IMR-90 (cell line): ENCODE results near the gene NR6A1. TPM values are rescaled to one million over a fixed set of nuclear protein-coding genes. Genes with fewer than 3 reads are reported as not detected.
A peak's percentile ranks its signal among the peaks of the same experiment; 100 is the strongest.

ENCODE experiments used
- ATAC-seq: fragments of 200-7000 bp; cut with Tn5 transposase; 2 replicates; pipeline ENCODE4 v1.9.1; 2020; ENCODE audit warnings: low read depth, mild to moderate bottlenecking, moderate library complexity
- BruUV-seq: library from RNA; stranded (reverse); fragments of 400-500 nt; replicated peaks from 2 replicates; lab custom pipeline; 2021; lab: Mats Ljungman, UMichigan
- CTCF ChIA-PET: fragments of 300-600 bp; formaldehyde crosslinking; extraction: SDS; loops from one replicate; lab custom pipeline; 2021; ENCODE audit warnings: antibody characterized with exemption; lab: Yijun Ruan, JAX
- POLR2A ChIA-PET: fragments of 300-600 bp; sonication (Branson Sonifier 250); formaldehyde crosslinking; loops from one replicate; lab custom pipeline; 2022; ENCODE audit warnings: antibody characterized with exemption; ENCODE audit not compliant: unreplicated experiment; lab: Charles Lee
- DNase-seq: peaks from one replicate; pipeline ENCODE4 v3.0.0; 2013
- H2AFZ ChIP-seq: replicated peaks from 2 replicates; pipeline ENCODE3; 2013; ENCODE audit warnings: low read length, mild to moderate bottlenecking; ENCODE audit not compliant: poor library complexity
- H2AK5ac ChIP-seq: 2 replicates; pipeline ENCODE4 v1.6.1; 2013; ENCODE audit warnings: low read depth, low read length, inconsistent platforms
- H2AK9ac ChIP-seq: replicated peaks from 2 replicates; pipeline ENCODE3; 2013; ENCODE audit warnings: mild to moderate bottlenecking, low read depth, low read length, moderate library complexity; ENCODE audit not compliant: poor library complexity
- H2BK120ac ChIP-seq: 2 replicates; pipeline ENCODE4 v1.6.1; 2013; ENCODE audit warnings: low read depth, low read length, inconsistent platforms
- H2BK15ac ChIP-seq: 3 replicates; pipeline ENCODE4 v1.6.1; 2013; ENCODE audit warnings: low read depth, low read length, inconsistent platforms
- H2BK20ac ChIP-seq: 2 replicates; pipeline ENCODE4 v1.6.1; 2013; ENCODE audit warnings: low read depth, mild to moderate bottlenecking, inconsistent platforms, low read length, moderate library complexity
- H2BK5ac ChIP-seq: 2 replicates; pipeline ENCODE4 v1.6.1; 2013; ENCODE audit warnings: mild to moderate bottlenecking, low read depth, low read length, inconsistent platforms; ENCODE audit not compliant: poor library complexity, severe bottlenecking
- H3K14ac ChIP-seq: replicated peaks from 2 replicates; pipeline ENCODE4 v1.6.1; 2013; ENCODE audit warnings: low read depth, low read length, inconsistent platforms
- H3K18ac ChIP-seq: 2 replicates; pipeline ENCODE4 v1.6.1; 2013; ENCODE audit warnings: low read depth, low read length, control low read depth
- H3K23ac ChIP-seq: 2 replicates; pipeline ENCODE4 v1.6.1; 2013; ENCODE audit warnings: low read depth, low read length, inconsistent platforms
- H3K27ac ChIP-seq: 2 replicates; pipeline ENCODE4 v1.5.1; 2013; ENCODE audit warnings: mild to moderate bottlenecking, control low read depth, low read length; ENCODE audit not compliant: insufficient read depth
- H3K27me3 ChIP-seq: 2 replicates; pipeline ENCODE4 v1.6.1; 2013; ENCODE audit warnings: low read length; ENCODE audit not compliant: control insufficient read depth, insufficient read depth
- H3K36me3 ChIP-seq: 2 replicates; pipeline ENCODE4 v1.6.1; 2013; ENCODE audit warnings: low read length, mixed read lengths; ENCODE audit not compliant: control insufficient read depth, insufficient read depth
- H3K4ac ChIP-seq: 2 replicates; pipeline ENCODE4 v1.6.1; 2013; ENCODE audit warnings: low read depth, low read length, inconsistent platforms
- H3K4me1 ChIP-seq: 2 replicates; pipeline ENCODE4 v1.6.1; 2013; ENCODE audit warnings: low read length, mixed read lengths; ENCODE audit not compliant: control insufficient read depth, insufficient read depth
- H3K4me2 ChIP-seq: 2 replicates; pipeline ENCODE4 v1.6.1; 2013; ENCODE audit warnings: low read depth, mild to moderate bottlenecking, control low read depth, low read length, moderate library complexity
- H3K4me3 ChIP-seq: 2 replicates; pipeline ENCODE4 v1.5.1; 2013; ENCODE audit warnings: low read depth, mild to moderate bottlenecking, control low read depth, low read length, moderate library complexity; ENCODE audit not compliant: insufficient read depth
- H3K56ac ChIP-seq: 2 replicates; pipeline ENCODE4 v1.6.1; 2013; ENCODE audit warnings: low read length, inconsistent platforms; ENCODE audit not compliant: insufficient read depth; ENCODE audit errors: extremely low read depth
- H3K79me1 ChIP-seq, 2 experiments: 2 replicates each; pipeline ENCODE4 v1.6.1; 2013; ENCODE audit warnings: low read length in 2 of 2, inconsistent platforms in 1 of 2, low read depth in 1 of 2
- H3K9ac ChIP-seq: 2 replicates; pipeline ENCODE4 v1.6.1; 2013; ENCODE audit warnings: low read depth, low read length, control low read depth
- H3K9me1 ChIP-seq: 2 replicates; pipeline ENCODE4 v1.6.1; 2013; ENCODE audit warnings: low read length, inconsistent platforms; ENCODE audit not compliant: insufficient read depth
- H3K9me3 ChIP-seq: 2 replicates; pipeline ENCODE4 v1.6.1; 2013; ENCODE audit warnings: low read length; ENCODE audit not compliant: control insufficient read depth, insufficient read depth
- H4K20me1 ChIP-seq: 2 replicates; pipeline ENCODE4 v1.6.1; 2013; ENCODE audit warnings: low read length, inconsistent platforms; ENCODE audit not compliant: insufficient read depth
- H4K5ac ChIP-seq: 2 replicates; pipeline ENCODE4 v1.6.1; 2013; ENCODE audit warnings: mild to moderate bottlenecking, low read depth, low read length, control low read depth
- H4K8ac ChIP-seq, 2 experiments: 2 replicates each; pipeline ENCODE4 v1.6.1; 2013; ENCODE audit warnings: low read depth in 2 of 2, low read length in 2 of 2, control low read depth in 1 of 2, inconsistent platforms in 1 of 2
- H4K91ac ChIP-seq: 2 replicates; pipeline ENCODE4 v1.6.1; 2013; ENCODE audit warnings: low read depth, low read length, inconsistent platforms; ENCODE audit not compliant: insufficient read depth
- BHLHE40 ChIP-seq: fragments of 150-350 bp; IDR thresholded peaks from 2 replicates; pipeline ENCODE4 v1.6.1; 2016; ENCODE audit warnings: mild to moderate bottlenecking, low read depth, low read length
- CEBPB ChIP-seq: IDR thresholded peaks from 2 replicates; pipeline ENCODE4 v1.6.1; 2012; ENCODE audit warnings: low read depth, low read length, improper control_type of control experiment
- CHD1 ChIP-seq: IDR thresholded peaks from 2 replicates; pipeline ENCODE4 v1.6.1; 2012; ENCODE audit warnings: low read depth, low read length, improper control_type of control experiment
- FOS ChIP-seq: fragments of 150-350 bp; IDR thresholded peaks from 2 replicates; pipeline ENCODE4 v1.6.1; 2016; ENCODE audit warnings: low read depth, low read length
- MAFK ChIP-seq: IDR thresholded peaks from 2 replicates; pipeline ENCODE4 v1.6.1; 2012; ENCODE audit warnings: low read depth, low read length, improper control_type of control experiment
- MAZ ChIP-seq: IDR thresholded peaks from 2 replicates; pipeline ENCODE4 v1.6.1; 2012; ENCODE audit warnings: low read depth, mild to moderate bottlenecking, low read length, improper control_type of control experiment, moderate library complexity, borderline replicate concordance
- MXI1 ChIP-seq: IDR thresholded peaks from 2 replicates; pipeline ENCODE4 v1.6.1; 2012; ENCODE audit warnings: low read depth, mild to moderate bottlenecking, low read length, moderate library complexity, borderline replicate concordance
- NFE2L2 ChIP-seq: fragments of 150-350 bp; IDR thresholded peaks from 2 replicates; pipeline ENCODE4 v1.6.1; 2016; ENCODE audit warnings: low read depth, mild to moderate bottlenecking, low read length
- POLR2A ChIP-seq: IDR thresholded peaks from 2 replicates; pipeline ENCODE4 v1.6.1; 2012; ENCODE audit warnings: mild to moderate bottlenecking, low read depth, low read length
- RAD21 ChIP-seq: IDR thresholded peaks from 2 replicates; pipeline ENCODE4 v1.6.1; 2012; ENCODE audit warnings: low read length, improper control_type of control experiment
- RCOR1 ChIP-seq: IDR thresholded peaks from 2 replicates; pipeline ENCODE4 v1.6.1; 2012; ENCODE audit warnings: mild to moderate bottlenecking, low read length, improper control_type of control experiment; ENCODE audit not compliant: insufficient replicate concordance
- RFX5 ChIP-seq: IDR thresholded peaks from 2 replicates; pipeline ENCODE4 v1.8.0; 2012; ENCODE audit warnings: low read depth, mild to moderate bottlenecking, low read length, moderate library complexity
- SMC3 ChIP-seq: fragments of 150-350 bp; IDR thresholded peaks from 2 replicates; pipeline ENCODE4 v1.6.1; 2016; ENCODE audit warnings: low read depth, mild to moderate bottlenecking, antibody characterized with exemption, low read length, moderate library complexity
- WGBS, 2 experiments: methylation state at CpG; one replicate each; pipeline versions ENCODE4 v1.1.5 to v1.1.7; 2013; ENCODE audit warnings: missing lambda C conversion rate in 2 of 2; ENCODE audit not compliant: insufficient read length in 1 of 2; ENCODE audit errors: extremely low coverage in 2 of 2; 5-methylcytosine and 5-hydroxymethylcytosine counted together
- dilution Hi-C: fragments of 300-500 bp; cut with HindIII; formaldehyde crosslinking; loops from one replicate; pipeline ENCODE4 v1.14.3; 2018; ENCODE audit warnings: low sequenced_read_pairs; ENCODE audit not compliant: unreplicated experiment
- in situ Hi-C: fragments of 300-500 bp; cut with MboI; formaldehyde crosslinking; loops from 3 replicates; pipeline ENCODE4 v1.14.3; 2019; ENCODE audit warnings: low sequenced_read_pairs, inconsistent platforms, mixed read lengths
- intact Hi-C: fragments of 100-400 bp; cut with micrococcal nuclease; formaldehyde crosslinking; loops from 2 replicates; pipeline ENCODE4 v1.10.0; 2022
- polyA plus RNA-seq, 3 experiments: library from polyadenylated mRNA; depleted of rRNA; stranded (reverse); fragments of >200 nt; gene quantifications; 2 replicates each; pipeline ENCODE4 v1.2.3, GENCODE V29; 2012; ENCODE audit warnings: low replicate concordance in 1 of 3
- total RNA-seq: library from RNA; depleted of rRNA; stranded (reverse); fragments of >200 nt; gene quantifications from 2 replicates; pipeline ENCODE4 v1.2.3, GENCODE V29; 2012
- TF ChIP-seq, protein P1 (sequence below): fragments of 150-350 bp; IDR thresholded peaks from 2 replicates; pipeline ENCODE4 v1.6.1; 2016; ENCODE audit warnings: low read depth, mild to moderate bottlenecking, low read length, moderate library complexity, borderline replicate concordance
- TF ChIP-seq, protein P2 (sequence below): conservative IDR thresholded peaks from 2 replicates; pipeline ENCODE4 v1.5.1; 2012; ENCODE audit warnings: mild to moderate bottlenecking, low read depth, low read length, improper control_type of control experiment
- TF ChIP-seq, protein P3 (sequence below): fragments of 150-350 bp; IDR thresholded peaks from 2 replicates; pipeline ENCODE4 v1.6.1; 2017; ENCODE audit warnings: mild to moderate bottlenecking, antibody characterized with exemption, low read length, low read depth

NR6A1 gene
- total and polyA plus RNA-seq, 2 of the 4 experiments (the other 2 are of a cell fraction), result 0.14 to 0.36 TPM

DNA sequence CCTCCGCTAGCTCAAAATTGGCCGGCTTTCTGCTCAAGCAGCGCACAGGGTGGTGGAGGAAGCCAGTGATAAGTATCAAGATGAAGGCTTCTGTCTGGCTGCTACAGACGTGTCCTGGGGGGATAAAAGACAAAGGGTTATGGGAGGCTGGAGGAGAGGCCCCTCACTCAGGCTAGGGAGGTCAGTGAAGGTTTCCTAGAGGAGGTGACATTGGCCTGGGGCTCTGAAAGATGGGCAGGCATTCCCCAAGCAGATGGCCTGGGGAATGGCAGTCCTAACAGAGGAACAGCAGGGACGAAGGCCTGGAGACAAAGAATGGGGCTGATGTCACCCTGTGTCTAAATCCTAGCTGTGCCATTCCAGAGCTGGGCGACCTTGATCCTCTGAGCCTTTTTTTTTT is 38.1 kb upstream of the NR6A1 start:
- no peak overlapping the region for H3K23ac ChIP-seq
- peaks cover 20% of the 10 kb centered on the region for H3K9me1 ChIP-seq
- peaks cover 23% of the 10 kb centered on the region for H3K4me1 ChIP-seq
- 0 out of 2 replicates have a peak overlapping the region, but pooled peaks have one; percentile 2 for H3K4ac ChIP-seq
- H4K91ac ChIP-seq, result no peak overlapping the region
- H3K18ac ChIP-seq, result no peak overlapping the region
- no peak overlapping the region for H2BK15ac ChIP-seq
- in situ Hi-C loops (no loop called here), dilution Hi-C loops (no loop called here), intact Hi-C loops (no loop called here)
- H4K5ac ChIP-seq, result no peak overlapping the region
- H2AK9ac ChIP-seq, result no peak overlapping the region
- no peak overlapping the region for H3K4me2 ChIP-seq
- H3K9ac ChIP-seq, result no peak overlapping the region
- H3K14ac ChIP-seq, result no peak overlapping the region
- H3K27me3 ChIP-seq, result no peaks in the 10 kb centered on the region
- H3K9me3 ChIP-seq, result no peaks in the 10 kb centered on the region
- H4K8ac ChIP-seq, result no peak overlapping the region
- ATAC-seq (no peak), DNase-seq (no peak)
- peaks cover 0 to 10% of the 10 kb centered on the region in 2 experiments; a peak in 2 of 4 replicates for H3K79me1 ChIP-seq
- H2BK20ac ChIP-seq, result peak overlapping the region; percentile 40; the same call in 1 of the 2 replicates
- no peaks in the 10 kb centered on the region for H4K20me1 ChIP-seq
- TF ChIP-seq POLR2A (no peak), MAZ (no peak), MXI1 (no peak), RCOR1 (no peak), SMC3 (no peak), CEBPB (no peak), NFE2L2 (no peak), BHLHE40 (no peak), RFX5 (no peak), FOS (no peak), RAD21 (no peak), CHD1 (no peak), MAFK (no peak)
- TF ChIP-seq, protein P1, sequence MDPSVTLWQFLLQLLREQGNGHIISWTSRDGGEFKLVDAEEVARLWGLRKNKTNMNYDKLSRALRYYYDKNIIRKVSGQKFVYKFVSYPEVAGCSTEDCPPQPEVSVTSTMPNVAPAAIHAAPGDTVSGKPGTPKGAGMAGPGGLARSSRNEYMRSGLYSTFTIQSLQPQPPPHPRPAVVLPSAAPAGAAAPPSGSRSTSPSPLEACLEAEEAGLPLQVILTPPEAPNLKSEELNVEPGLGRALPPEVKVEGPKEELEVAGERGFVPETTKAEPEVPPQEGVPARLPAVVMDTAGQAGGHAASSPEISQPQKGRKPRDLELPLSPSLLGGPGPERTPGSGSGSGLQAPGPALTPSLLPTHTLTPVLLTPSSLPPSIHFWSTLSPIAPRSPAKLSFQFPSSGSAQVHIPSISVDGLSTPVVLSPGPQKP, result no peak
- TF ChIP-seq, protein P2, sequence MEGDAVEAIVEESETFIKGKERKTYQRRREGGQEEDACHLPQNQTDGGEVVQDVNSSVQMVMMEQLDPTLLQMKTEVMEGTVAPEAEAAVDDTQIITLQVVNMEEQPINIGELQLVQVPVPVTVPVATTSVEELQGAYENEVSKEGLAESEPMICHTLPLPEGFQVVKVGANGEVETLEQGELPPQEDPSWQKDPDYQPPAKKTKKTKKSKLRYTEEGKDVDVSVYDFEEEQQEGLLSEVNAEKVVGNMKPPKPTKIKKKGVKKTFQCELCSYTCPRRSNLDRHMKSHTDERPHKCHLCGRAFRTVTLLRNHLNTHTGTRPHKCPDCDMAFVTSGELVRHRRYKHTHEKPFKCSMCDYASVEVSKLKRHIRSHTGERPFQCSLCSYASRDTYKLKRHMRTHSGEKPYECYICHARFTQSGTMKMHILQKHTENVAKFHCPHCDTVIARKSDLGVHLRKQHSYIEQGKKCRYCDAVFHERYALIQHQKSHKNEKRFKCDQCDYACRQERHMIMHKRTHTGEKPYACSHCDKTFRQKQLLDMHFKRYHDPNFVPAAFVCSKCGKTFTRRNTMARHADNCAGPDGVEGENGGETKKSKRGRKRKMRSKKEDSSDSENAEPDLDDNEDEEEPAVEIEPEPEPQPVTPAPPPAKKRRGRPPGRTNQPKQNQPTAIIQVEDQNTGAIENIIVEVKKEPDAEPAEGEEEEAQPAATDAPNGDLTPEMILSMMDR, result no peak
- TF ChIP-seq, protein P3, sequence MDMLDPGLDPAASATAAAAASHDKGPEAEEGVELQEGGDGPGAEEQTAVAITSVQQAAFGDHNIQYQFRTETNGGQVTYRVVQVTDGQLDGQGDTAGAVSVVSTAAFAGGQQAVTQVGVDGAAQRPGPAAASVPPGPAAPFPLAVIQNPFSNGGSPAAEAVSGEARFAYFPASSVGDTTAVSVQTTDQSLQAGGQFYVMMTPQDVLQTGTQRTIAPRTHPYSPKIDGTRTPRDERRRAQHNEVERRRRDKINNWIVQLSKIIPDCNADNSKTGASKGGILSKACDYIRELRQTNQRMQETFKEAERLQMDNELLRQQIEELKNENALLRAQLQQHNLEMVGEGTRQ, result no peak
- ChIA-PET POLR2A (interaction anchor here (0.6 kb wide), 1 partner anchor 39 kb away, joined by 3 read pairs; no protein-coding TSS in a partner anchor), CTCF (interaction anchor here (0.6 kb wide), 2 partner anchors 31 to 207 kb away, joined by 3 to 5 read pairs; no protein-coding TSS in a partner anchor)
- peaks cover 12% of the 10 kb centered on the region; the same call in 1 of the 2 replicates for H3K36me3 ChIP-seq
- 98% methylated on average over 6 of the region's 6 CpGs; no CpG with 5 or more reads in 1 of the 2 experiments for WGBS, 2 experiments
- H2AFZ ChIP-seq, result no peak overlapping the region
- H2BK120ac ChIP-seq, result peak overlapping the region; percentile 35; the same call in 1 of the 2 replicates
- no peak overlapping the region for H3K56ac ChIP-seq
- no TSS peak for BruUV-seq
- H3K27ac ChIP-seq, result no peak overlapping the region
- no peak overlapping the region for H3K4me3 ChIP-seq
- no peak overlapping the region for H2BK5ac ChIP-seq
- H2AK5ac ChIP-seq, result peak overlapping the region; percentile 100
